Mucosa of stomach (tissue), 1 donor: ENCODE results near the gene PODNL1.

ENCODE experiments used
- H3K27me3 ChIP-seq: one replicate; pipeline ENCODE4 v1.7.0; 2013; ENCODE audit warnings: mild to moderate bottlenecking, low read length; ENCODE audit not compliant: control insufficient read depth, insufficient read depth
- H3K36me3 ChIP-seq: one replicate; pipeline ENCODE4 v1.7.0; 2013; ENCODE audit warnings: low read length; ENCODE audit not compliant: control insufficient read depth, insufficient read depth
- H3K4me1 ChIP-seq: one replicate; pipeline ENCODE4 v1.7.0; 2013; ENCODE audit warnings: mild to moderate bottlenecking, low read length; ENCODE audit not compliant: control insufficient read depth, insufficient read depth
- H3K4me3 ChIP-seq: one replicate; pipeline ENCODE4 v1.7.0; 2013; ENCODE audit warnings: low read length
- H3K9ac ChIP-seq: one replicate; pipeline ENCODE4 v1.7.0; 2013; ENCODE audit warnings: mild to moderate bottlenecking, low read length, moderate library complexity
- H3K9me3 ChIP-seq: one replicate; pipeline ENCODE4 v1.7.0; 2013; ENCODE audit warnings: mild to moderate bottlenecking, low read length, moderate library complexity; ENCODE audit not compliant: control insufficient read depth
- donor health status: Pancreatic carcinoma.

The PODNL1 gene

DNA sequence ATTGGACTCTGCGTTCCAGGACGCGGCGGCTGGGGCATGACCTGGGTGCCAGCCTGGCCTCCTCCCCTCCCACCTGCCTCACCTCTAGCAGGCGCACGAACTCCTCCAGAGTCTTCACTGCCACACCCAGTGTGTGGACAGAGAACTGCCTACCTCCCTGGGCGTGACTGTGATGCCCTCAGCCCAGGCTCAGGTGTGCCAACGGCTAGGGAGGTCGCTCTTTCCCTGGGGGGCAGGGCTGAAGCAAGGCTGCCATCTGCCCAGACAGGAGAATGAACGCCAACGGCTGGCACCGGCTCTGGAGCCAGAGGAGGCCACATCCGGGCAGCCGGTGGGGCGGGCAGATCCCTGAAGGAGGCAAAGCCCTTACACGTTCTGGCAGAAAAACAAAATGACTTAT is 49.9 kb downstream of the PODNL1 start:
- Histone ChIP-seq H3K9me3 (no peaks in the 10 kb centered on the region), H3K4me1 (peaks cover 55% of the 10 kb centered on the region), H3K36me3 (no peaks in the 10 kb centered on the region), H3K9ac (peak overlapping the region; percentile 28), H3K27me3 (no peaks in the 10 kb centered on the region), H3K4me3 (no peak overlapping the region)

DNA sequence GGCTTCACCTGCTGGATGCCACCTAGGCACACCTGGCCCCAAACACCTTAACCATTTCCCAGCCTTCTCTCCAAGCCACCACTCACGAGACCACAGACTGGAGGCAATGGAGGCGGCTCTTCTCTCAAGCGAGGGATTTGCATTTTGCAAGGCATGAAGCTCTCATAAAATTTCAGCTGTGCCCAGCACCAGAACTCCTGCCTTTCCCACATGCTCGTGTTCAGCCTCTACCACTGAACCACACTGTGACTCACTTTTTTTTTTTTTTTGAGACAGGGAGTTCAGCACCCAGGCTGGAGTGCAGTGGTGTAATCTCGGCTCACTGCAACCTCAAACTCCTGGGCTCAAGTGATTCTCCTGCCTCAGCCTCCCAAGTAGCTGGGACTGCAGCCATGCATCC is 50.7 kb downstream of the PODNL1 start:
- Histone ChIP-seq H3K36me3 (no peaks in the 10 kb centered on the region), H3K27me3 (no peaks in the 10 kb centered on the region), H3K9ac (peak overlapping the region; percentile 18), H3K9me3 (no peaks in the 10 kb centered on the region), H3K4me1 (peaks cover 60% of the 10 kb centered on the region), H3K4me3 (no peak overlapping the region)

DNA sequence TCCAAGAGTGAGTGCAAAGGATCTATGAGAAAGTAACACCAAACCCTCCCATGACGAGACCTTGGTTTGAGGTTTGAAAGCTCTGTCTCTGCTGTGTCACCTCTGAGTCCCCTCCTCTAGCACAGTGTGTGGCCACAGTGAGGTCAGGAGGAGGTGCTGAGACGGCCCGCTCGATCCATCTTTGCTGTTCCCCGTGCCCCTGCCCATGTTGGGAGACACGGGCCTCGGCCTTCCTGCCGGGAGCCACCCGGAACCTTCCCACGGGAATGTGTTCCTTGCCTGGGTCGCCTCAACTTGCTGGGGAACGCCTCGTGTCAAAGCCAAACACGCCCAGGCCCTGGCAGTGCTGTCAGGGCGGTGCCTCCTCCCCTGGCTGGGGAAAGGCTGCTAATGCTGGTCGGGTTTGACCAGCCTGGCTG is 51.2 kb downstream of the PODNL1 start:
- H3K9me3 ChIP-seq = no peaks in the 10 kb centered on the region
- H3K4me3 ChIP-seq = no peak overlapping the region
- no peaks in the 10 kb centered on the region for H3K36me3 ChIP-seq
- peaks cover 65% of the 10 kb centered on the region for H3K4me1 ChIP-seq
- H3K9ac ChIP-seq = peak overlapping the region; percentile 18
- no peaks in the 10 kb centered on the region for H3K27me3 ChIP-seq

DNA sequence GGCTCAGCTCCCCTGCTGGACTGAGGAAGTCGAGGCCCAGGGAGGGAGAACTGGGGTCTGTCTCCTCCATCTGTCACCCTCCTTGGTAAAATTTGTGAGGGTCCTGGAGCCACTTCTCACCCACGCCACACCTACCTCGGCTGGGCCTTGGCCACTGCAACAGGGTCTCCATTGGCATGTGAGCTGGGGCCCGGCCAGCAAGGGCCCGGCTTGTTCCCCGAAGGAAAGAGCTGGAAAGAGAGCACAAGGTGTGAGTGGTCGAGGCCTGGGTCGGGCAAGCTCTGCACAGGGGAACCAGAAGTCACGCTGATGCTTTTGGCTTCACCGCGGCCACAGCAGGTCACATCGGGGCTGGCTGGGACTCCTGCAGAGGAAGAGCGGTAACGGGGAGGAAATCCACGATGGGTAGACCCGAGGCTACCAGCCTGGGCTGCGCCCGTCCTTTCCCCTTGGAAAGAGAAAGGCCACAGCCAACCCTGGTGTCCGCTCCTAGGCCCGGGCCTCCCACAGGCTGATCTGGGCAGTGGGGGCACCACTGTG is 52.3 kb downstream of the PODNL1 start:
- peaks cover 76% of the 10 kb centered on the region for H3K4me1 ChIP-seq
- H3K9ac ChIP-seq = peak overlapping the region; percentile 83
- H3K36me3 ChIP-seq = no peaks in the 10 kb centered on the region
- H3K27me3 ChIP-seq = no peaks in the 10 kb centered on the region
- H3K4me3 ChIP-seq = peak overlapping the region; percentile 27
- H3K9me3 ChIP-seq = no peaks in the 10 kb centered on the region

DNA sequence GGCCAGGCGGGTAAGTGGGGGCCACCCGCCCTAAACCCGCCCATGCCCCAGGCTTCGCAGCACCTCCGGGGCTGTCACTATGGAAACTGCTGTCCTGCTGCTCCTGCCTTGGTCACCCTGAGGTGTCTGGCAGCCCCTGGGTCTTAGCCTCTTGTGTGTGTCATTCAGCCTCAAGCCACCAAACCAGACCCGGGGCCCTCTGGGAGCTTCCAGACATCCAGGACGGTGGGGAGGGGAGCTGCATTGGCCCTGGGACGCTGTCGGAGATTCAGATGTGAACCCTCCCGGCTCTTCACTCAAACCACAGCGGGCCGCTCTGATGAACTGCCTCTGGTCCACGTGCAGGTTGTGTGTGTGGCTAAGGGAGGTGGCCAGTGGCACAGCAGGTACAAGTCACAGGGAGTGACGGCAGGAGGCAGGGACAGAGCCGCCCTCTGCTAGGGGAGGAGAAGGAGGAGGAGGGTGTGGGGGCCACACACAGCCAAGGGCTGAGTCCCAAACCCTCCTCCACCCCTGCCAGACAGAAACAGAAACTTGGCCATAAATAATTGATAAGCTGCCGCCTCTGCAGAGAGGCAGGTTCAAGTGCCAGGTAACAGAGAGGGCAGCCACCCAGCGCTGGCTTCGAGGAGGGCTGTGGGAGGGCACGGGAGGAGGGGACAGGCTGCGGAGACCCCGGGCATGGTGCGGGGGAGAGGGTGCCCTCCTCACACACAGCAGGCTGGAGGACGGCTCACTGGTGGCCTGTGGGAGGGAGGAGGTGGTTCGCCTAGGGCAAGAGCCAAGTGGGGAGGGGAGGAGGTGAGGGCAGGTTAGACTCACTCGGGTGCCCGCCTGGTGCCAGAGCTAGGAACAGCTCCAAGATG is 53.3 kb downstream of the PODNL1 start:
- H3K27me3 ChIP-seq = no peaks in the 10 kb centered on the region
- H3K9me3 ChIP-seq = no peaks in the 10 kb centered on the region
- H3K36me3 ChIP-seq = no peaks in the 10 kb centered on the region
- peaks cover 85% of the 10 kb centered on the region for H3K4me1 ChIP-seq
- peak overlapping the region; percentile 27 for H3K4me3 ChIP-seq
- H3K9ac ChIP-seq = peak overlapping the region; percentile 83

DNA sequence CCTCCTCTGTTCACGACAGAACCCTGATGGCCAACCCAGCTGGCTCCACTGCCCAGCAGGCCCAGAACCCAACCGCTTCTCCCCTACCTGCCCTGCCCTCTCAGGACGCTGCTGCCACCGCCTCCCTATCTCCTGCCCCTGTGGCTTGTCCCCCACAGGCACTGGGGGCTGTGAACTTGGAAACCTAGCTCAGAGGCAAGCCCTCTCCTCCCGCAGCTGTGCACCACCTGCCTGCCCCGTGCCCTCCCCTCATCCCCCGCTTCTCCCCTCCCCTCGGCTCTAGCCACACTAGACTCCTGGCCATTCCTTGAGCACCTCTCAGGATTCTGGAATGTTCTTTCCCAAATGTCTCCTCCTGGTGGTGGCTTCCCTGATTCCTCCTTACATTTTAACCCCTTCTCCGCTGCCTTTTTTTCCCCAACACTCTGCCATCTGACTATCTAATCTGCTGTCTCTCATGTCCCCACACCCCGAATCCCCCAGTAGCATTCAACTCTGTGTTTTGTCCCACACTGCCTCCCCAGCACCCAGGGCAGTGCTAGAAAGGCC is 54.6 kb downstream of the PODNL1 start:
- no peak overlapping the region for H3K4me3 ChIP-seq
- no peaks in the 10 kb centered on the region for H3K9me3 ChIP-seq
- H3K27me3 ChIP-seq = no peaks in the 10 kb centered on the region
- no peak overlapping the region for H3K9ac ChIP-seq
- H3K4me1 ChIP-seq = peaks cover 83% of the 10 kb centered on the region
- no peaks in the 10 kb centered on the region for H3K36me3 ChIP-seq

DNA sequence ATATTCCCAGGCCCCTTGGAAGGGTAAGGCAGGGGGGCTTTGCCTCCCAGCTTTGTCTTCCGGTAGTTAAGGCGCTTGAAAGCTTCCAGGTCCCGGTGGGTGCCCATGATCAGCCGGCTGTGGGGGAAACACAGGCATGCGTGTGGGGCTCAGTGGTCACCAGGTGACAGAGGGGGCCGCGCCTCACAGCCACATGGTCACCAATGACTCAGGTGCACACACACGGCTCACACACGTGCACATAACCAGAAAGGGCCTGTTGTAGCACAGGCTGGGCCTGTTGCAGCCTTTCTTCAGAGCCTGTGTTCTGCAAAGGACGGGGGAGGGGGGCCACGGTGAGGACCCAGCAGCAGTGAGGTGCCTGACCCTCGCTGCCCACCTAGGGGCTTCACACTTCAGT is 55.4 kb downstream of the PODNL1 start:
- Histone ChIP-seq H3K9me3 (no peaks in the 10 kb centered on the region), H3K27me3 (no peaks in the 10 kb centered on the region), H3K36me3 (no peaks in the 10 kb centered on the region), H3K9ac (no peak overlapping the region), H3K4me3 (no peak overlapping the region), H3K4me1 (peaks cover 75% of the 10 kb centered on the region)

DNA sequence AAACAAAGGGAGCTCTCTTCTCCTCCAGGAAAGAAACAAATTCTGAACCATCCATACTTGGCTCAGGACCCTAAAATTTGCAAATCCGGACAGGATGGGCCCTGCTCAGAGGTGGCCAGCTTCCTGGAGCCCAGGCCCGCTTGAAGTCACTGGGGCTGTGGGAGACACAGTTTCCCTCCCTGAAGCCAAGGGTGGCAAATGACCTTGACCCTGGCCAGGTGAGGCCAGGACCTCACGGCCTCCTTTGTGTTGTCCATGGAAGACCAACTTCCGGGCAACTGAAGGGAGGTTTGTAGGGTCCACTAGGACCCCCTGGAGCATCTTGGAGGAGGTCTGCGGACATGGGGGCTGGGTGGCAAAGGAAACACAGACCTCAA is 55.8 kb downstream of the PODNL1 start:
- H3K27me3 ChIP-seq = no peaks in the 10 kb centered on the region
- H3K9ac ChIP-seq = no peak overlapping the region

DNA sequence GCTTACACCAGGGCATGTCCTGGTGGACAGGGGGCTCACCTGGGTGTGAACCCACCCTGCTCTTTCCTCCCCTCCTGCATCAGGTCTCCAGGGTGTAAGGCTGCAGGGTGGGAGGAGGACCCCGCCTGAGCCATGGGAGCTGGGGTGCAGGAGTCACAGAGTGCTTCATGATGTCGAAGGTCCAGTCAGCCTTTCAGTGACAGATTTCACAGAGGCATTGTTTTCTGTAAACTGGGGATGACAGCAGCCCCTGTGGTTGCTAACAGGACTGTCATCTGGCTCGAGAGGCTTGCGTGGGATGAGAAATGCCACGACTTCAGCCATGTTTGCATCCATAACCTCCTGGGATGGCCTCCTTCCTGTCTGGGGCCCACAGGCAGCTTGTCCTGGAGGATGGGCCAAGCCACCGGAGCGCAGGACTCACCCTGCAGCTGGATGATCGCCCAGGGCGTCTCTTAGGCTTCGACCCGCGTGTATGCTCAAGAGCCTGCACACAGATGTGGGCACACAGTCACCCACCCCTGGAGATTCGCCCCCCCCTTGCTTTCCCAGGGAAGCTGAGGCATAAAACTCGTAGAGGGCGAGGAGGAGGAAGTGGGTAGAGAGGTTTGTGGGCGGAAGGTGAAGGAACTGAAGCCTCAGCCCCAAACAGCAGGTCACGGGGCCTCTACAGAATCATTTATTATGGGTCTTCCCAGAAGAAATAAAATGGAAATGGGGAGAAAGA is 56.4 kb downstream of the PODNL1 start:
- peaks cover 65% of the 10 kb centered on the region for H3K4me1 ChIP-seq
- no peaks in the 10 kb centered on the region for H3K9me3 ChIP-seq
- no peaks in the 10 kb centered on the region for H3K36me3 ChIP-seq
- H3K9ac ChIP-seq = peak overlapping the region; percentile 10
- no peaks in the 10 kb centered on the region for H3K27me3 ChIP-seq
- no peak overlapping the region for H3K4me3 ChIP-seq

More for the DNA sequence above, 55.8 kb downstream of the PODNL1 start:
- Histone ChIP-seq H3K4me3 (no peak overlapping the region), H3K9me3 (no peaks in the 10 kb centered on the region), H3K4me1 (peaks cover 71% of the 10 kb centered on the region), H3K36me3 (no peaks in the 10 kb centered on the region)

DNA sequence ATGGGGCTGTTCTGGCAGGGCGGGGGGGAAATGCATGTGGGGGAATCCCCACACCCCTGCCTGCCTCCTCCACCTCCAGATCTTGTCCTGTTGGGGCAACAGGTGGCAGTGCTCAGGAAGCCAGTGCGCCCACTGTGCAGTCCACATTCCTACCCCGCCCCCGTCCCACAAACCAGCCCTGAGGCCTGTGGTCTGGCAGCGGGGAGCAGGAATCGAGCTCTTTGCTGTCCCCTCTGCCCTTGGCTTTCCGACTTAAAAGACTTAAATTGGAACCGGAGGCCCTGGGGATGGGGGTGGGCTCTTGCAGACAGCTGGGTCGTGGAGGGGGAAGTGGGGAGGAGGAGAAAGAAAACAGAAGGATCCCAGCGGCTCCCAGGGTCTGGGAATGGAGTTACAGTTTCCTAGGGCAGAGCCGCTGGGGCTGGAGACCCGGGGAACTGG is 56.9 kb downstream of the PODNL1 start:
- H3K4me3 ChIP-seq = no peak overlapping the region
- no peaks in the 10 kb centered on the region for H3K9me3 ChIP-seq
- no peaks in the 10 kb centered on the region for H3K36me3 ChIP-seq
- peak overlapping the region; percentile 10 for H3K9ac ChIP-seq
- H3K4me1 ChIP-seq = peaks cover 59% of the 10 kb centered on the region
- H3K27me3 ChIP-seq = no peaks in the 10 kb centered on the region
